Muscle layer of duodenum (tissue), 2 donors: ENCODE results near the gene MYBBP1A.
"Not testable (repeated sequence)": the region's sequence is repeated elsewhere in the genome, so short reads cannot be mapped to it uniquely, and the experiment has no call there.

ENCODE experiments used
- H3K27ac ChIP-seq: one replicate; pipeline ENCODE4 v1.7.0; 2013; ENCODE audit warnings: mild to moderate bottlenecking, low read length
- H3K27me3 ChIP-seq: one replicate; pipeline ENCODE4 v1.7.0; 2013; ENCODE audit warnings: low read depth, mild to moderate bottlenecking, control low read depth, low read length
- H3K36me3 ChIP-seq, 2 donors: one replicate each; pipeline ENCODE4 v1.7.0; 2013; ENCODE audit warnings: low read length in 2 of 2, control low read depth in 1 of 2, mild to moderate bottlenecking in 1 of 2; ENCODE audit not compliant: insufficient read depth in 2 of 2, control insufficient read depth in 1 of 2
- H3K4me1 ChIP-seq, 2 donors: one replicate each; pipeline ENCODE4 v1.7.0; 2013; ENCODE audit warnings: low read length in 2 of 2, mild to moderate bottlenecking in 2 of 2, control low read depth in 1 of 2, moderate library complexity in 1 of 2; ENCODE audit not compliant: insufficient read depth in 2 of 2, control insufficient read depth in 1 of 2
- H3K4me3 ChIP-seq, 2 donors: one replicate each; pipeline ENCODE4 v1.7.0; 2013; ENCODE audit warnings: low read length in 2 of 2, low read depth in 1 of 2, mild to moderate bottlenecking in 1 of 2
- H3K9me3 ChIP-seq, 2 donors: one replicate each; pipeline ENCODE4 v1.7.0; 2013; ENCODE audit warnings: low read length in 2 of 2, control low read depth in 1 of 2, mild to moderate bottlenecking in 1 of 2; ENCODE audit not compliant: control insufficient read depth in 1 of 2
- donor health status: healthy.

MYBBP1A gene

DNA sequence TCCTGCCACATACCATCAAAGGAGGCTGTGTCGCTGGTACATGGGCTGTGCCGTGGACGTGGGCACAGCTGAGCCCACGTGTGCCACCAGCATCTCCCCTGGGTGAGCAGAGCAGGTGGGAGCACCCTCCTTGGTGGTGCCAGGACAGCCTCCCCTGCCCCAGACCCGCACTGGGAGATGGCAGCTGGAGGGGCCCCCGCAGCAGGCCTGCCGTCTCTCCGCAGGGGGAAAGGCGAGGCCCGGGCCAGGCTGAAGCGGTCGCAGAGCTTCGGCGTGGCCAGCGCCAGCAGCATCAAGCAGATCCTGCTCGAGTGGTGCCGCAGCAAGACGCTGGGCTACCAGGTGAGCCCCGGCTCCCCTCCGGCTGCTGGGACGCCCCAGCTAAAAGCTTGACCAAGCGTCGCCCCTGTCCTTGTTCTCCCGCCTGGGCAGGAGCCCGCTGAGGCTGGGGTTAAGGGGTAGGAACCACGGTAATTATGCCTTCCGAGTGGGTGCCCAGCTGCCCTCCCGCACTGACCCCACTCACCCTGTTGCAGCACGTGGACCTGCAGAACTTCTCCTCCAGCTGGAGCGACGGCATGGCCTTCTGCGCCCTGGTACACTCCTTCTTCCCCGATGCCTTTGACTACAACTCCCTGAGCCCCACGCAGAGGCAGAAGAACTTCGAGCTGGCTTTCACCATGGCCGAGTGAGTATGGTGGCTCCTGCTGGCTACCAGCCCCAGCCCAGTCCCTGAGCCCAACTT lies 41.6 kb upstream of the MYBBP1A start:
- Histone ChIP-seq H3K4me3 (no peak overlapping the region), H3K27me3 (no peaks in the 10 kb centered on the region), H3K4me1 (peaks cover 0 to 11% of the 10 kb centered on the region in 2 donors), H3K36me3 (no peaks in the 10 kb centered on the region), H3K9me3 (no peaks in the 10 kb centered on the region), H3K27ac (no peak overlapping the region)

DNA sequence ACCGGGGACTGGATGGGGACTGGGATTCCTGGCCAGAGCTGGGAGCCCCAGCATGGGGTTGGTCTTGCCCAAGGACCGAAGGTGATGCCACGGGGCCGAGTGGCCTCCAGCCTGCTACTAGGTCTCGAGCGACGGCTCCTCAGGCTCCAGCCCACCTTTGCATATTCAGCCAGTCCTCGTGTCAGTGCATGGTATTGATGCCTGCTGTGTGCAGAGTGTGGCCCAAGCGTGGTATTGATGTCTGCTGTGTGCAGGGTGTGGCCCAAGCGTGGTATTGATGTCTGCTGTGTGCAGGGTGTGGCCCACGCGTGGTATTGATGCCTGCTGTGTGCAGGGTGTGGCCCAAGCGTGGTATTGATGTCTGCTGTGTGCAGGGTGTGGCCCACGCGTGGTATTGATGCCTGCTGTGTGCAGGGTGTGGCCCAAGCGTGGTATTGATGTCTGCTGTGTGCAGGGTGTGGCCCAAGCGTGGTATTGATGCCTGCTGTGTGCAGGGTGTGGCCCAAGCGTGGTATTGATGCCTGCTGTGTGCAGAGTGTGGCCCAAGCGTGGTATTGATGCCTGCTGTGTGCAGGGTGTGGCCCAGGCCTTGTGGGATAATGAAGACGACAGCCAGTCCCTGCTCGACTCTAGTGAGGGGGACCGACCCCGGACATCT lies 40.6 kb upstream of the MYBBP1A start:
- H3K36me3 ChIP-seq, H3K4me3 ChIP-seq, H3K27ac ChIP-seq, H3K9me3 ChIP-seq, H3K27me3 ChIP-seq: not testable (repeated sequence)
- H3K4me1 ChIP-seq = peaks cover 0 to 11% of the 10 kb centered on the region in 2 donors

DNA sequence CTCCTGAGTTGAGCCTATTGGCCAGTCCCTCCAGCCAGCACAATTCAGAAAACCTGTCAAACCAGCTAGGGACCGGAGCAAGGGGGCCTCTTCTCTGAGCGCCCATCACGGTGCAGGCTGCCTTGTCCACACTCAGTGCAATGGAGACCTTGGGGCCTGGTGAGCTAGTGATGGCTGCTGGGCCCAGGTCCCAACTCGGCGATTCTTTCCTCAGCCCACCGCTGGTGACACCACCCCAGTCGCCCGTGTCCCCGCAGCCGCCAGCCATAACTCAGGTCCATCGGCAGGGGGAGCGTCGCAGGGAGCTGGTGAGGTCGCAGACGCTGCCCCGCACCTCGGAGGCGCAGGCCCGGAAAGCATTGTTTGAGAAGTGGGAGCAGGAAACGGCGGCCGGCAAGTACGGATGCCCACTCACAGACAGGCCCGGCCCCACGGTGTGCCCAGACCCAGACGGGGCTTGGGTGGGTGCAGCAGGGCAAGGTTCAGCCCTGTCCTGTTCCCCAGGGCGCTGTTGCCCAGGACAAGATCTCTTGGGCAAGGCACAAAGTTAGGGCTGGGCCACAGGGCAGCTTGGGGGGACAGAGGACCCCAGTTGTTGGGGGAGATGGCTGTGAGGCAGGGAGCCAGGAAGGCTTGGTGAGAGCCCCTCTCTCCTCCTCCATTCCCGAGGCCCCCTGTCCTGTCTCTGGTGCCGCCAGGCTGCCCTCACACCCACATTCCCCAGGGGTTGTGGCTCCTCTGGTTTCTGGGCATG lies 39.9 kb upstream of the MYBBP1A start:
- no peak overlapping the region for H3K4me3 ChIP-seq
- H3K27ac ChIP-seq = no peak overlapping the region
- no peaks in the 10 kb centered on the region for H3K9me3 ChIP-seq
- H3K27me3 ChIP-seq = no peaks in the 10 kb centered on the region
- peaks cover 0 to 7% of the 10 kb centered on the region in 2 donors for H3K4me1 ChIP-seq
- no peaks in the 10 kb centered on the region for H3K36me3 ChIP-seq

DNA sequence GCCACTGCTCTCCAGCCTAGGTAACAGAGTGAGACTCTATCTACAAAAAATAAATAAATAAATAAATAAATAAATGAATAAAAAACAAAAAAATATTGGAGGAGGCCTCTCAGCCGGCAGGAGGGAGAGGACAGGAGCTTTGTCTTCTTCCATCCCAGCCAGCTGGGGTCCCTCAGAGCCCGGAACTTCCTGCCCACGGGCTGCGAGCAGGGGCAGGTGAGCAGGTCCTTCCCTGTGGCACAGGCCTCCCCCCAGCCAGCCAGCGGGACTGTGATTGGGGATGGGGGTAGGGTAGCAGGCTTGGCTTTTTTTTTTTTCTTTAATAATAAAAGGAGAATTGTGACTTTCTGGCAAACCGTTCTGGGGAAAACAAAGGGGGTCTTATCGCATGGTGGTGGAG lies 39.2 kb upstream of the MYBBP1A start:
- no peaks in the 10 kb centered on the region for H3K27me3 ChIP-seq
- no peak overlapping the region for H3K27ac ChIP-seq
- no peaks in the 10 kb centered on the region for H3K36me3 ChIP-seq
- H3K4me1 ChIP-seq = peaks cover 0 to under 1% of the 10 kb centered on the region in 2 donors
- H3K9me3 ChIP-seq = no peaks in the 10 kb centered on the region
- H3K4me3 ChIP-seq = no peak overlapping the region

DNA sequence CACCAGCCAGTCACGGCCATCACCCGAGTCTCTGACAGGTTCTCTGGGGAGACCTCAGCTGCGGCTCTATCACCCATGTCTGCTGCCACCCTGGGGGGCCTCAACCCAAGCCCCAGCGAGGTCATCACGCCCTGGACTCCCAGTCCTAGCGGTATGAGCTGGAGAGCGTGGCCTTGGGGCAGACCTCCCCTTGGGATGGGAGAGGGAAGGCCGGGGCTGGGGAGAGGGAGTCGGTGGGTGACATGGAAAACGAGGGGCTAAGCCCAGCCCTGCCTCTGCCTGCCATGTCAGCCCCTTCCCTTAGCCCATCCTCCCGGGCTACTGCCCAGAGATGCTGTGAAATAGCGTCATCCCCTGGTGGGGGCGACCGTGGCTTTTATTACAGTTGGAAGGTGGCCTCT lies 37.8 kb upstream of the MYBBP1A start:
- no peaks in the 10 kb centered on the region for H3K27me3 ChIP-seq
- no peaks in the 10 kb centered on the region for H3K36me3 ChIP-seq
- no peak overlapping the region for H3K4me3 ChIP-seq
- no peaks in the 10 kb centered on the region for H3K4me1 ChIP-seq
- no peaks in the 10 kb centered on the region for H3K9me3 ChIP-seq
- no peak overlapping the region for H3K27ac ChIP-seq

DNA sequence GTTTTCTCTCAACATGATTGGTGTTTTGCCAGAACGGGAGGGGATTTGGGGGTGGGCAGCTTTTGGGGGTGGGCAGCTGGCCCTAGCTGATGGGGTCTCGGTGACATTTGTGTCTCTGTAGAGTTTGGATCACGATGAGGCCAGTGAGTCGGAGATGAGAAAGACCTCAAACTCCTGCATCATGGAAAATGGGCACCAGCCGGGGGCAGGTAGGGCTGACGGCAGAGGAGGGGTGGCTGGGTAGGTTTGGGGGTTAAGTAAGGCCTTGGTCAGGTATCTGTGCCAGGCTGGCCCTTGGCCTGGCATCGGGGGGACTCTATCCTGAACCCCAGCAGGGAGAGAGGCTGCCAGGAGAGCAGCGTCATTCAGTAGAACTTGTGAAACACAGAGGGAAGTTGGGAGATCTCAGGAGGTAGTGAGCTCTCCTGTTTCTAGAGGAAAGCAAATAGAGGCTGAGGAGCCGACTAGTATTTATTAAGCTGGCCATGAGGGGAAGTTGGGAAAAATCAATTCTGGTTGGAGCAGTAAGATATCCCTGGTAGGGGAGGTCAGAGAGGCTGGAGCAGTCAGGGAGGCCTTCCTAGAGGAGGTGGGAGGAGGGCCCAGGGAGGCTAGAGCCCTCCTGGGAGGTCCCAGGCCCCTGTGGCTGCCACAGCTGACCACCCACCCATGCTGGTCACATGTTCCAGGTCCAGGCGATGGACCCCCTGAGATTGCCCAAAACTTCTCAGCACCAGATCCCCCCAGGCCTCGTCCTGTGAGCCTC lies 37.2 kb upstream of the MYBBP1A start:
- H3K4me1 ChIP-seq = no peaks in the 10 kb centered on the region
- no peaks in the 10 kb centered on the region for H3K36me3 ChIP-seq
- no peaks in the 10 kb centered on the region for H3K27me3 ChIP-seq
- no peak overlapping the region for H3K27ac ChIP-seq
- H3K9me3 ChIP-seq = no peaks in the 10 kb centered on the region
- H3K4me3 ChIP-seq = no peak overlapping the region

DNA sequence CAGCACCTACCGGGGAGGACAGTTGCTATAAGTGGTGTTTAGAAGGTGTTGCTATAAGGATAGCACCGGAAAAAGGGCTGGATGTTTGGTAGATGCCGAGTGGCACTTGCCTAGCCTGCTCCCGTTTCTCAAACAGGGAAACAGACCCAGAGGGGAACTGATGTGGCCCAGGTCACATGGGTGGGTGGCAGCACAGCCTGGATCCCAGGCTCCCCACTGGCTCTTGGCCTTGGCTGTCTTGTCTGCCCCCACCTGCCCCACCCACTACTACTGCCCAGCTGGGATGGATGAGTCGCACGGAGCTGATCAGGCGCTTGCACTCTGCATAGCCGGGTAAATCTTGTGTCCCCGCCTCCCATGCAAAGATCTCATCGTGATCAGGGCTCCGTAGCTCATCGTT lies 36.3 kb upstream of the MYBBP1A start:
- Histone ChIP-seq H3K4me1 (no peaks in the 10 kb centered on the region), H3K36me3 (no peaks in the 10 kb centered on the region), H3K27ac (no peak overlapping the region), H3K4me3 (no peak overlapping the region), H3K9me3 (no peaks in the 10 kb centered on the region), H3K27me3 (no peaks in the 10 kb centered on the region)

DNA sequence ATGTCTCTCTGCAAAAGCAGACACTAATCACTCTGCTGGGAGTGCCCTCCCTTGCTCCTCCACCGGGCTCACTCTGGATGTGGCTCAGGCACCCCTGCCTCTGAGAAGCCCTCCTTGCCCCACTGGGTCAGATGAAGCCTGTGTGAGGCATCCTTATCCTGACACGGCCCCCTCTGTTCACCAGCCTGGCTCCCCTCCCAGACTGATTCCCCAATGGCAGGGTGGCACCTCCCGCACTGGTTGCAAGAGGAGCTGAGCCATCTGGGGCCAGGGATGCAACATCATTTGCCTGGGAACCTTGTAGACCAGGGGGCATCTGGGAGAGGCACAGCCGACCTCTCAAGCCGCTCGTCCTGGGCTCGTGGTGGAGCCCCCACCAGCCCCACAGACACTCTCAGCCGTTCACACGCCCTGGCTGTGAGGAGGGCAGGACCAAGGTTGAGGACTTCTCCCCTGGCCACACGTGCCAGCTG lies 35.8 kb upstream of the MYBBP1A start:
- H3K36me3 ChIP-seq = no peaks in the 10 kb centered on the region
- H3K27ac ChIP-seq = no peak overlapping the region
- no peak overlapping the region for H3K4me3 ChIP-seq
- no peaks in the 10 kb centered on the region for H3K4me1 ChIP-seq
- no peaks in the 10 kb centered on the region for H3K27me3 ChIP-seq
- no peaks in the 10 kb centered on the region for H3K9me3 ChIP-seq

DNA sequence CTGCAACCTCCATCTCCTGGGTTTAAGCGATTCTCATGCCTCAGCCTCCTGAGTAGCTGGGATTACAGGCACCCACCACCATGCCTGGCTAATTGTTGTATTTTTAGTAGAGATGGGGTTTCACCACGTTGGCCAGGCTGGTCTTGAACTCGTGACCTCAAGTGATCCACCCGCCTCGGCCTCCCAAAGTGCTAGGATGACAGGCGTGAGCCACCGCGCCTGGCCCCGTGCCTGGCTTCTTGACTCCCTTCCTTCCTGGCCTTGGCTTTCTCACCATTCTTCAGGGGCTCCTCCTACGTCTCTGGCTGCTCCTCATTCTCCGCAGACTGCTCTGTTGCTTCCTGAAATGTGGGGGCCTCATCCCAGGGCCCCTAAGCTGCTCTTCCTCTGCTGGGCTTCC lies 34.9 kb upstream of the MYBBP1A start:
- not testable (repeated sequence) for H3K4me3 ChIP-seq, H3K27me3 ChIP-seq, H3K36me3 ChIP-seq, H3K27ac ChIP-seq, H3K4me1 ChIP-seq, H3K9me3 ChIP-seq

DNA sequence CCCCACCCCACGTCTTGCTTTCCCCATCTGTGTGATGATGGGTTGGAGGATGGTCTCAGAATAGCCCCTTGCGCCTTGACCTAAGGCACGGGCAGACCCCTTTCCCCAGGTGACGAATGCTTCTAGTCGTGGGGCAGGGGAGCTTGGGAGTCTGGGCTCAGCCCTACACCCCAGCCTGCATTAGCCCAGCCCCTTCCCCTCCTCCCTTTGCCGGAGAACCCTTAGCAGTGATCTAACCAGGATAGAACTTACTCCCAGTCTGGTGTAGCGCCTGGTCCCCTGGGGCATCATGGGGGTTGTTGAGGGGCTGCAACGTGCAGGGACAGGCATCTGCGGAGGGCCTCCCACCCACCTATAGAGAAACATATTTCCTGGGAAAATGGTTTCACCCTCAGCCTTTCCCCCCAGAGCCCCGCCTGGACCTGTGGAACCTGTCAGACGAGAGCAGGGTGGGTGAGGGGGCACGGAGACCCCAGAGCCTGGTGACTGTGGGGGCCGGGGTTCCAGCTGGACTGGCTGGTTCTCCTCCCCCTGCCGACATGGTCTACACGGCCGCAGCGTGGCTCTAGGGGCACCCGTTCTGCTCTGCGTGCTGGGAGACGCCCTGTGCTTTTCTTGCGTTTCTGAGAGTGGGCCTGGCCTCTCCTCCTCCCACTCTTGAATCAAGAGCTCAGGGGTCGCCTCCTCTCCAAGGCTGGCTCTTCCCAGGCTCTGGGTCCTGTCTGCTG lies 33.9 kb upstream of the MYBBP1A start:
- Histone ChIP-seq H3K4me3 (no peak overlapping the region), H3K27me3 (peaks cover 8% of the 10 kb centered on the region), H3K36me3 (no peaks in the 10 kb centered on the region), H3K27ac (no peak overlapping the region), H3K9me3 (no peaks in the 10 kb centered on the region), H3K4me1 (peaks cover 0 to 9% of the 10 kb centered on the region in 2 donors)
